ENCODE data around the gene DAAM1.

DAAM1 gene

DNA sequence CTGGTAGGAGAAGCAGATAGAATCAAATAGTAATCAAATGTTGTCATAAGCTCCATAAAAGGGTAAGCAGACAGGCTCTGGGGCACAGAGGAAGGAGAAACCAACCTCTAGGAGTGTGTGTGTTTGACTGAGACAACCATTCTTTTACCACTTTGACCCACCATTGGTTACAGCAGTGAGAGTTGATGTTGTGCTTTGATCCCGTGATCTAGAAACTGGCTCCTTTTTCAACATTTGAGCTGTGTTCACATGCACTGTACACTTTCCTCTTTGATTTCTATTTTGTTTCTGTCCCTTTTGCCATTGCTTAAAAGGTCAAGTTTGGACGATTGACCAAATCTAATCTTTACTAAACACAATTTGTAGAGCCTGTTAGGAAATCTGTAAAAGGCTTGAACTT, 108.0 kb downstream of the DAAM1 start:
- no peak for DNase-seq

DNA sequence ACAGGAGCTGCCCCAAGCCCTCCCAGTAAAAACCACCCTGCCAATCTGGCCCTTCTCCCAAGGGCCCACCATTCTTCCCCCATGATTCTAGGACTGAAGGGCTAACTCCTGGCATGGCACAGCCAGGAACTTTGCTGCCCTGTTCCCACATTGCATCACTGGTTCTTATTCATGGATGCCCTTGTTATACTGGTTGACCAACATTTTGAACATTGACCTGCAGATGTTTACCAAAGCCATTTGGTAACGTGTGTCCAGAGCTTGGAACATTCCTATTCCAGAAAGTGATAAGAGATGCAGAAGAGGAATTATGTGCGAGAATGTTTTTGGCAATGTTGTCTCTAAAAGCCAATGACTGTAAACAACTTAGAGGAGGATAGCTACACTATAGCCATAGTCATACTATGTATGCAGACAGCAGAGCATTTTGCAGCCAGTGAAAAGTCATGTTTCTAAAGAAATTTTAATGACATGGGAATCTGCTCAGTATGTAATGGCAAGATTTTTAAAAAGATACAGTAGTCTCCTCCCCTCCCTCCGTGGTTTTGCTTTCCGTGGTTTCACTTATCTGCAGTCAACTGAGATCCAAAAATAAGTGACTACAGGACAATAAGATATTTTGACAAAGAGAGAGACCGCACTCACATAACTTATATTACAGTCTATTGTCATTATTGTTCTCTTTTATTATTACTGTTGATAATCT, 108.8 kb downstream of the DAAM1 start:
- no peak for DNase-seq

DNA sequence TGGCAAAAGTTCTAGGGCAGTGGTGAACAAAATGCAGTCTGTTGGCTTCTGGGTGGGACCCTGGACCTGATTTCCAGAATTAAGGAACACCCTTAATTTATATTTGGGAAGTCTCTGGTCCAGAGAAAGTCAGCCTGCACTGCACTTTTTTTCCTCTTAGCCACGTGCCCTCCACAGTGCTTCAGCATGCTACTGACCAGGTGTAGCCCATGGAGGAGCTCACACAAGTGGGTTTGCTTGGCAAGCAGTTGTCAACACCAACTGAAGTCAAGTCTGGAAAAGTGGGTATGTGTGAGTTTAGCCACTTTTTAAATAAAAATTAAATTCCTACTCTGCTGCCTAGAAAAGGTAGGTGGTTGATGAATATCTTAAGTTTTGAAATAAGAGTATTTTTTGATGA, 111.3 kb downstream of the DAAM1 start:
- no peak for DNase-seq

DNA sequence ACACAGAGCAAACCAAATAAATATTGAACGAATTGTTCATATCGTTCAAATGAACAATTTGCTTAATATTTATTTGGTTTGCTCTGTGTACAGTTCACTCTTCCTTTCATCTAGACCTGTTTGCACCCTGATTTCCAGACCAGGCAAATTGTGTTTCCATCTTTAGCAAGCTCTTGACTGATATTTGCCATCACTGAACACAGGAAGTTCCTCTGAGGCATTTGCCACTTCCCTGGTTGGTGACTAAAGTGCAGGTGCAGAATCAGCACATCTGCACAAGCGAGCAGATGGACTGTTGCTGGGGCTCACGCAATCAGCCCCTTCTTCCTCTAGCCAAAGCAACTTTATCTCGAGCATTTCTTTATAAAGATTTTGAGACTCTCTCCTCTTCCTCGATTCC, 112.9 kb downstream of the DAAM1 start:
- peak; percentile 80 for DNase-seq

DNA sequence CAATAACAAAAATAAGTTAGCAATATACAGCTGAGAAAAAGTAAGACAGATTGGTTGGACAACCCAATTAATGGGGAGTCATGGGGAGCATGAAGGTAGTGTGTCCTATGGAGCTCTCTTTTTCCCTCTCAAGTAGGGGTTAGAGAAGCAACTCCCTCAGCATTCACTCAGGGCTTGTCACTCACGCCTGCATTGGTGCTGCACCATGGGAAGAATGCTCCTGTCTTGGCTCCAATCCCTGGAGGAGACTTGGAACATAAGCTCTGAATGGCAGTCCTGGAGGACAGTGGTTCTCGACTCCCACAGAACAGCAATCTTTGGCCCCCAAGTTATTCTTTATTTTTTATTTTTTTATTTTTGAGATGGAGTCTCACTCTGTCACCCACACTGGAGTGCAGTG, 113.8 kb downstream of the DAAM1 start:
- DNase-seq = no peak

DNA sequence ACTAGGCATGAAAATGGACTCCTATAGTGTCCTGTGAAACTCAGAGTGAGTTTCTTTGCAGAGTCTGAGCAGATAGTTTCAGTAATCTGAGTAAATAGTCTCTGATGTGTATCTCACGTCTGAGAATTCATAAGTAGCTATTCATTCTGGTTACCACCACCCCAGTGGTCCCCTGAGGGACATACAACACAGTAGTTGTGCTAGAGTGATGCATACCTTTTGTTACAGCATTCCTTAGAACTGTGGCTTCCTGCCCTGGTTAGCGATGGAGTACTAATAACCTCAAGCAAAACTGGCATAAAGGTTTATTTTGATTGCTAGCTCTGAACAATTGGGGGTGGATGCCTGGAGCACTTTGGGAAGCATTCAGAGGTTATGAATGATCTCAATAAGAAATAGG, 114.7 kb downstream of the DAAM1 start:
- DNase-seq = no peak

DNA sequence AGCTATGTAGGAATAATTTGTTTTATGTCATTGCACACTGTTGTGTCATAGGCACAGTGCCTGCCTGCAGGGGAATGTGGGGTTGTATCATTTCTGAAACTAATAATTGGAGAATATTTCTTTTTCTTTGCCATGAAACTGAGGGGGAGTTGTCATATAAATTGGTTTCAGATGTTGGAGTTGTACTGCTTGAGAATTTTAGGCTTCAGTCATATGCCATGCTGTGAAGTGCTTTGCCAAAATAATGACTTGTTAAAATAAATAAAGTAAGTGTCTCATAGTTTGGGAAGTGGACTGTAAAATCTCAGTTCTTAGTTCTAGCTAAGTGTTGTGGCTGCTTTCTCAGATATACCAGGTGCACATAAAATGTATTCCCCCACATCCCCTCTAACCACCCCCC, 116.8 kb downstream of the DAAM1 start:
- DNase-seq = no peak

DNA sequence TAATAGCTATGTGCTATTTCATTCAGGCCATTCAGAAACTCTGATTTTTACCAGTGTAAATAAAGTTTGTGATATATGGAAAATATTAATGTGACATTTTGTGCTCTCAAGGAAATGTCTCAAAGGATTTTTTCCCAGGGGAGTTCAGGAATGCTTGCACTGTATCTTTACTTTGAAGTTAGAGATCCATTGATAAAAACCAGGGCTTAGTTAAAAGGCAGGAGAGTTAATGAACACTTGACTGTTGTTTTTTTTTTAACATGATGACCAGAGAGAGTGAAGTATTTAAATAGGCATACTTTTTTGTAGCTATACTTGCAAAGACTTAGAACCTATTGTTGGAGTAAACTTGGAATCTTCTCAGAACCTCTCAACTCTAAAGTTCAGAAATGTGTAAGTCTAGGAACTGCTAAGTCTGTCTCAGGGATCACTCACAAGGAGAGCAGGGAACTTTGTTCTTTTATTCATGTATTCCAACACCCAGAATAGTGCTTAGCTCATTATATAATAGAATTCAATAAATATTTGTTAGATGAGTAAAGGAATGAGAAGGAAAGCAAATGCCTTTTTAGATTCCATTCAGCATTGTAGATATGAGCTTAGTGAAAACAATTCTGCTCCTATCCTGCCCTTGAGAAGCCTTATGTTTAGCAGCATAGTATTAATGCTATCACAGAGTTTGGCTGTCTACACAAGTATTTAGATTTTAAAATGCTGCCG, 117.5 kb downstream of the DAAM1 start:
- DNase-seq = no peak

DNA sequence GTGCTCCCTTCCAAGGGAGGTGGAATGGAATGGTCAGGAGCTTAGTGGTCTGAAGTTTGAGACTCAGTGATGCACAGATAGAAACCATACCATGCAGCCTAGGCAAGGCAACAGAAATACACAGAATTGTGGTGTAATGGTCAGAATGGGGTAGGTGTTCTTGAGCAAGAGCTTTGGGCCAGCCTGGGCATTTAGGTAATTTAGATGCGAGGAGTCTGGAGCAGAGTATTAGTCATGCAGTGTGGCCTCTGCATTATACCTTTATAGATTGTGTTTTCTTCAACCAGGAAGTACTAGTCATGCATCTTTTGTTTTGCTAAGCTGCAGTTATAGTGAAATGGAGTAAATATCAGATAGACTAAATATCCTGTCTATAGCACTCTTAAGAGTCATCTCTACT, 118.3 kb downstream of the DAAM1 start:
- DNase-seq = no peak

DNA sequence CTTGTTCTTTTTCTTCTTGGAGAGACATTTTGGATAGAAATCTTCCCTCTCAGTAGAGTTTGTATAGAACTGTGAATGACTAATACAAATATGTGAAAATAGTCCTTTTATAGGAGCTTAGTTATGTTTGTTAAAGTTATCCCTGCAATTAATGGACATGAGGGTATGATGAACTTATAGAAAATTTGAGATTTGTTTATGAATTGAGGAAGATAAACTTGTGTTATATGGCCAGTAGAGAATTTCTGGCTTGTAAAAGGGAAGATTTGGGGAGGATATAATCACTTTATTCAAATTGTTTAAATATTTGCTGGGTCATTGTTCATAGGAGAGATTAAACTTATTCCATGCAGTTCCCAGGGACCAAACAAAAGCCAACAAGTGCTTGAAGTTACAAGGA, 119.6 kb downstream of the DAAM1 start:
- no peak for DNase-seq

DNA sequence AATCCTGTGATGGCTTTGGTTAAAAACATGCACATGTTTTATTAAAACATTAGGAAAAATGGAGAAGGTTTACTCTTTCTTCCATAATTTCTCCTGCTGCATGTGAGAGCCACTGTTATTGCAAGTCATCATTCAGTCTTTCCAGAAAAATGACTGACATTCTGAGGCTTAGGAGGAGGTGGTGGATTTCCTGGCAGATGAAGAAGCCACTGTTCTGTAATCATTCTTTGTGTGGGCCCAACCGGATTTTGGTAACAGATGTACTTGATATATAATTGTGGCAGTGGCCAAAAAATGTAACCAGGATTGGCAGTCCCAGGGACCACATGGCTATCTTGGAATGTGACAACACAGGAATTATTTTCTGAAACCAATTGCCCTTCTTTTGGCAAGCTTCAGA, 120.2 kb downstream of the DAAM1 start:
- no peak for DNase-seq

DNA sequence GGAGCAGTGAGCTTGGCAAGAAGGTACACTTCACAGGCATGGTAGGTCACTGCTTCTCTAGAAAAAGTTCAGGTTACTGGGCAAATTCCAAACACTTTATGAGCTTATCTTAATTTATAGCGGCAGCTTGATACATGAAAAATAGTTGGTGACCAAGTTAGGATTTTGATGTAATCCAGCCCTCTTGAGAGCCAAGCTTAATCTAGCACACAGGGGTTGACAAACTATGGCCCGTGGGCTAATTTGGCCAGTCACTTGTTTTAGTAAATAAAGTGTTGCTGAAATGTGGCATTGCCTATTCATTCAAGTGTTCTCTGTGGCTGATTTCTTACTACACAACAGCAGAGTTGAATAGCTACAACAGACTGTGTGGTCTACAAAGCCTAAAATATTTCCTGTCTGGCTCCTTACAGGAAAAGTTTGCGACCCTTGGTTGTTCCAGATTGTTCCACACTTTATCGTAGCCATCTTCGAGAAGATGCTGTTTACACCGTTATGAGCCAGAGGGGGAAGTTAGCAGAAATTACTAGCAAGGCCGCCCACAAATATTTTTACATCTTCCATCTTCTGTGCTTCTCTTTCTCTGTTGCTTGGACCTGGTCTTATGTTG, 120.9 kb downstream of the DAAM1 start:
- no peak for DNase-seq

DNA sequence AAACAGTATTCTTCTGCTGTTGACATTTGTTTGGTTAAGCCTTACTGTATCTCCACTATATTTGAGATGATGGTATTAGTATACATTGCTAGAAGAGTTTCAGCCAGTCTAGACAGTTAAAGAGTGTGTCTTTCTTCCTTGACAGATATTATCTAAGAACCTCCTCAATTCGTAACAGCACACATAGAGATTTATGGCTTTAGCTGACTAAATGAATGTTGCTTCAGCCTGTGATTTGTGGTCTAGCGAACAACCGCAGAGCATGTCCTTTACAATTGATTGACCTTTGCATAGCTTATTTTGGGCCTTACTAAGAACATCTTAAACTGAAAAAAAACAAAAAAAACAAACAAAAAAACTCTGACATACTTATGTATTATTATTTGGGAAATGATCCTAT, 122.2 kb downstream of the DAAM1 start:
- DNase-seq = no peak

DNA sequence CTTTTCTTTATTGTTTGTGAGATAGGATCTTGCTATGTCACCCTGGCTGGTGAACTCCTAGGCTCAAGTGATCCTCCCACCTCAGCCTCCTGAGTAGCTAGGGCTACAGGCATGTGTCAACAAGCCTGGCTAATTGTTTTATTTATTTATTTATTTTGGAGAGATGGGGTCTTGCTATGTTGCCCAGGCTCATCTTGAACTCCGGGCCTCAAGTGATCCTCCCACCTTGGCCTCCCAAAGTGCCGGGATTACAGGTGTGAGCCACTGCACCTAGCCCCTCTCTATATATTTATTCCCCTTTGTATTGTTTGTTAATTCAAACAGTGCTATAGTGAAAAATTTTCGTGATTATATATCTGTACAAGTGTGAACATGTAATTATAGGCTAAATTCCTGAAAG, 123.3 kb downstream of the DAAM1 start:
- DNase-seq = no peak

DNA sequence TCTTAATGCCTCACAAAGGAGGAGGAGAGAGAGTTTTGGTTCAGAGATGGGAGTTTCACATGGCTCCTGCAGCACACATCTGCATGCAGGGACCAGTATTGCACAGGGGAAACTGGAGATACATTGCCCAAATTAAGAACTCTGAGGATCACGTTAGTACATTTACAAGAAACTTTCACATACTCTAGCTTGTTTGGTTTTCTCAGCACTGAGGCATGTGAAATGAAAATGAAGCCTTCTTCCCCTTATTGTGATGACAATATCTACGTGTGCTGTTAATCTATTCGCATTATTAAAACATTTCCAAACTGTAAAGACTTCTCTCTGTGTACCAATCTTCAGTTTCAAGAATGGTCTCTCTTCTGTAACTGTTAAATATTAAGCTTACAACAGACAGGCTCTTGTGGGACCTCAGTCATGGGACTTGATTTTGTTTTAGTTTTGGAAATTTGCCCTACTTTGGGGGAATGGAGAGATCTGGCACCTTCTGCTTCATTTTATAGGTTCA, 124.7 kb downstream of the DAAM1 start:
- no peak for DNase-seq

DNA sequence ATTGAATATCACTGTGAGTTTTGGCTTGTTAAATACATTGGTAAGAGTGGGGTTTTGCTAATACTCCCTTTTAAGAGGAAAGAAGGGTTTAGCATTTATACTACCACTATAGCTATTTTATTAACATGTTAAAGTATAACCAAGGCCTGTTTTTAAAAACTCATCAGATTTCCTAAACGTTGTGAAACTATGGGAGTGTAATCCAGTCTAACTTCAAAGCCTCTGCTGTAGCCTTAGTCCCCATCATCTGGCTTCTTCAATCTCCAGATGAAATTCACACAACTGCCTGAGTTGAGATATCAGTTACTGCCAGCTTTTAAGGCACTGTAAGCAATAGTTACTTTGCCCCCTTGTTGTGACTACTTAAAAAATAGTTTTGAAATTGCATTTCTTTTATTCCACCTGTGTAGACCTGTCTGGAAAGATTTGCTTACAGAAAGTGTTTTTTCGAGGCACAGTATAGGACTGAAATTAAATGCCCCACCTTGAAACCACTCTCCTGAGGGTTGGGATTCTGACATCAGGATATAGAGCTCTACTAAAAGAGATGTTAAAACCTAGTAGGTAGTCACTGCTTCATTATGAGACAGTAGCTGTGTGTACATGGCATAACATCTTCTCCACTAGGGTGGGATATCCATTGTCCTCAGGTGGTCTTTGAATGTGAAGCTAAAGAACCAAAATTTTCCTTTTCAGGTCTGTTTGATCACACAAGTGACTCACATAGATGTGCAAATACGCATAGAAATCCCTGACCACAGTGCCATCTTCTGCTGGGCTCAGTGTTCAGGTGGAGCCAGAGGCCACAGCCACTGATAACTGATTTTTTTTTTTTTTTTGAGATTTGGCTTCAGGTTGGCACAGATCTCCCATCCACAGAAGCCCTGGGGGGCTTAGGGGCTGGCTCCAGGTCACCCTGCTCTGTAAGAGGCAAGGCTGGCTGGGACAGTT, 125.5 kb downstream of the DAAM1 start:
- DNase-seq = no peak

DNA sequence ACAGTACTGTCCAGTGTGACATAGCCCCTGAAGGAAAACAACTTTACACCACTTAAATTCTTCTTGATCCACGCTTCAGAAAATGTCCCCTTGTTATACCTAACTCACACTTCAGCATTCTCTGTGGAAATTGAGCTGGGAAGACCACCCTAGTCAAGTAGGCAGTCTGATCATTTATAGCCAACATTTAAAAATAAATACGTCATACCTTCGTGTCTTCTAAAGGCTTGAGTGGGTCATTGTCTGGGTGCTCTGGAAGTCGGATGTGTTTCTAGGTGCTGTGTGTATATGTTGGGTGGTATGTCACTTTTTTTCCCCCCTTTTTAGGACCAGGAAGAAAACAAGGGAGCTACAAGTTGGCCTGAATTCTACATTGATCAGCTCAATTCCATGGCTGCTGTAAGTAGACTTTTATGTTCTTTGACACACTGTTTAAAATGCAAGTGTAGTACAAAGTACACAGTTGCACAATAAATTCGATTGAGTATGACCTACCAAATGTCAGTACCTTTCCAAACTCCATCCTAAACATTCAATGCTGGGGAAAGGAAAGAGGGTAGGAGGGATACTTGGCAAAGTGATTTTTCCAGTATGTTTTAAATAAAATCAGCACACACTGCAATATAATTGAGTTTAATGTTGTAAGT, 126.6 kb downstream of the DAAM1 start:
- DNase-seq = no peak

DNA sequence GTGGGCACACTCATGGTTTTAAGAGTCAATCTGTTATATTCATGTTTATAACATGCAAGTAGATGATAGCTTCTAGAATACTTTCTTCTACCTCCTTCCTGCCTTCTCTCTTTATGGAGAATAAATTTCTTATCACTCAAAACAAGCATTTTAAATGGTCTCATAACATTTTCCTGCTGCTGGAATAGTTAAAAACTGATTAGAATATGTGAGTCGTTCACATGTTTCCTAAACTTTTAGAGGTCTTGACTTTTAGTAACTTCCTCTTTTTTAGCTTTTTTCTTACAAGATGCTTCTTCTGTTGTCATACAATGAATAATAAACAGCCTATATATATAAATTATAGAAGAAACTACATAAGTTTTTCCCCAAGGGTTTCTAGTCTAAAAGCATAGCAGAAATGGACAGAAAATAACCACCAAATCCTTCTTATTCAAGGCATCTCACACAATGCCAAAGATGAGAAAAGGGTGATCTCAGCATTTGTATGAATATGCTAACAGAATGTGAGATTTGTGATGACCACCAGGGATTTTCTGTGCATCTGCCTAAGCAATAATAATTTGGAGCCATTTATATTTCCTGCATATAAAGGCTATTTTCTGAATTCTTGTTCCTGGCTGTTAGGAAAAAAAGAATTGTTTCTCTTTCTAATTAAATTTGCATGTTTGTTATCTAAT, 127.8 kb downstream of the DAAM1 start:
- no peak for DNase-seq

DNA sequence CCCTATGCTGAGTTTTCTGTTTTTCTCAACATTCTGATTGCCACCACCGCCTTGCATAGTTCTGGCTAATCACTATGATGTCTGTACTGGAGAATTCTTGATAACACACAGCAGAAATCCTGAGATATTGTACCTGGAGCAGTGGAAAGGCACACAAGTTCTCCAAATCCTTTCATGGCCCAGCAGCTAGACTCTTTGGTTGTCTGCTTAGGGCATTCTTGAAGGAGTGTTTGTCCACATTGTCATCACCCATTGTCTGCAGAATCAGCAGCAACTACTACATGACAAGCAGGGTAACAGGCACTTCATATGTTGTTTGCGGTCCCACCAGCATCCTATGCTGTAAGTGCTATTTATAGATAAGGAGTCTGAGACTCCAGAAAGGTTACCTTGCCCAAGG, 128.9 kb downstream of the DAAM1 start:
- DNase-seq = no peak

DNA sequence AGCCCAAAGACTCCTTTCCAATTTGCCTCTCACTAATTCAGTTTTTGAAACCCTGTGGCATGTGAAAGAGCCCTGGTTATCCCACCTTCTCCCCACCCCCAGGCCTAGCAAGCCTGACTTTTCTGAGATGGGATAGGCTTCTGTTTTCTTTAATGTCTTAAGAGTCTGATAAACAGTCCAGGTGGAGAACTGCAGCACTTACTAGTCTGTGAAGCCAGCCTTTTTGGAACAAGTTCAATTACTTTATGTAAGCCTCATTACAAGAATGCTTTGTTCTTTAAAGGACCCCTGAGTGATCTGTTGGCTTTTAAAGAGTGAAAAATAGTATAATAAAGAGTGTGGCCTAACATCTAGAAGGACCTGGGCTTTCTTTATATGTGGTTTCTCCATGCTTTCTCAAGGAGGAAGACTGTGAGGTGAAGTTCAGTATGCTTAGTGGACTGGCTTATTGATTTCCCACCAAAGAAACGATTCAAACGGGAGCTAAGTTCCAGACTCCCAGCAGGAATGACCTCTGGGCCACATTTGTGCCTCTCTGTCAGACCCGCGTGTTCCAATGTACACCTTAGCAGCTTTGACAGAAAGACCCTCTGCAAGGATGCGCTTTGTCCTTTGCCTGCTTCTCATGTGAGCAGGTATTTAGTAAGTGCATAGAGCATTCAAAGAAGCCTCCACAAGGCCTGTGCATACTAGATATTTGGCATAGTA, 129.5 kb downstream of the DAAM1 start:
- no peak for DNase-seq

DNA sequence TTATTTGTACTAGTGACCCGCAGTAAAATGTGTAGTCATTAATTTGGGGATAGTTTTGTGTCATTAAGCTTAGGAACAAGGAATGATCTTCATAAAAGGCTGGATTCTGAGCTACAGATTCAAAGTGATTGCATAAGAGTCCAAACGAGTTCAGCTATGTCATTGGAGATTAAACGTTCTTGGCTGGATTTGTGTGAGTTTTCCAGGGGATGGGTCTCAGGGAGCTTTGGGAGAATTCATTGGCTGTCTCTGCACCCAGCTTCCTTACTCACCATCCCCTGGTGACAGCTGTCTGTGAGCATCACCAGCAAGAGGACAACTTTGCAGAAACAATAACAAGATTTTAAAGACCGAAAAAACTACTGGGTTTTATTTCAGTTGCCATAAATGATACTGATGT, 130.4 kb downstream of the DAAM1 start:
- no peak for DNase-seq
